Calu3 (cell line): ENCODE data around the gene DHRS7B. TPM values are rescaled to one million over a fixed set of nuclear protein-coding genes. Genes with fewer than 3 reads are reported as not detected.

Experiments used
- Bru-seq: library from RNA; stranded (reverse); fragments of 400-500 nt; gene quantifications from one replicate; lab custom pipeline; 2021; lab: Mats Ljungman, UMichigan
- BruChase-seq, 2 experiments: library from RNA; stranded (reverse); fragments of 400-500 nt; gene quantifications; one replicate each; lab custom pipeline; 2021; lab: Mats Ljungman, UMichigan
- BruUV-seq: library from RNA; stranded (reverse); fragments of 400-500 nt; replicated peaks from 2 replicates; lab custom pipeline; 2021; lab: Mats Ljungman, UMichigan
- CTCF ChIA-PET: fragments of 300-600 bp; sonication (Branson Sonifier 250); formaldehyde crosslinking; loops from one replicate; lab custom pipeline; 2022; ENCODE audit warnings: antibody characterized with exemption; lab: Charles Lee
- DNase-seq: peaks from one replicate; pipeline ENCODE4 v3.0.0; 2022
- H3K27ac Mint-ChIP-seq: one replicate; pipeline ENCODE4 v1.8.0; 2022; ENCODE audit warnings: mixed read lengths; ENCODE audit not compliant: unreplicated experiment
- H3K27me3 Mint-ChIP-seq: one replicate; pipeline ENCODE4 v1.8.0; 2022; ENCODE audit warnings: mixed read lengths; ENCODE audit not compliant: unreplicated experiment
- H3K36me3 Mint-ChIP-seq: one replicate; pipeline ENCODE4 v1.8.0; 2022; ENCODE audit warnings: mild to moderate bottlenecking, moderate library complexity, mixed read lengths; ENCODE audit not compliant: insufficient read depth, unreplicated experiment
- H3K4me1 Mint-ChIP-seq: one replicate; pipeline ENCODE4 v1.8.0; 2022; ENCODE audit warnings: mild to moderate bottlenecking, low read depth, mixed read lengths; ENCODE audit not compliant: unreplicated experiment
- H3K4me3 Mint-ChIP-seq: one replicate; pipeline ENCODE4 v1.8.0; 2022; ENCODE audit warnings: mild to moderate bottlenecking, low read depth, moderate library complexity, mixed read lengths; ENCODE audit not compliant: unreplicated experiment
- H3K9me3 Mint-ChIP-seq: one replicate; pipeline ENCODE4 v1.8.0; 2022; ENCODE audit warnings: low read depth, mixed read lengths; ENCODE audit not compliant: unreplicated experiment
- CTCF ChIP-seq: fragments of 200-600 bp; IDR thresholded peaks from one replicate; pipeline ENCODE4 v1.8.0; 2022; ENCODE audit warnings: antibody characterized with exemption; ENCODE audit not compliant: unreplicated experiment
- intact Hi-C: fragments of 100-400 bp; cut with micrococcal nuclease; formaldehyde crosslinking; loops from one replicate; pipeline ENCODE4 v1.10.0; 2022; ENCODE audit not compliant: unreplicated experiment
- long read RNA-seq: library from polyadenylated mRNA; stranded (forward); transcript quantifications from one replicate; pipeline ENCODE4 v2.0.0, GENCODE V29; 2022
- total RNA-seq: library from RNA; stranded (reverse); gene quantifications from 2 replicates; pipeline ENCODE4 v1.2.3, GENCODE V29; 2022

DHRS7B gene, protein sequence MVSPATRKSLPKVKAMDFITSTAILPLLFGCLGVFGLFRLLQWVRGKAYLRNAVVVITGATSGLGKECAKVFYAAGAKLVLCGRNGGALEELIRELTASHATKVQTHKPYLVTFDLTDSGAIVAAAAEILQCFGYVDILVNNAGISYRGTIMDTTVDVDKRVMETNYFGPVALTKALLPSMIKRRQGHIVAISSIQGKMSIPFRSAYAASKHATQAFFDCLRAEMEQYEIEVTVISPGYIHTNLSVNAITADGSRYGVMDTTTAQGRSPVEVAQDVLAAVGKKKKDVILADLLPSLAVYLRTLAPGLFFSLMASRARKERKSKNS
- total RNA-seq (15.3 and 17.7 TPM in 2 replicates), Bru-seq, nascent RNA (percentile 63 among the genes with signal in this experiment), BruChase-seq, experiment 1, labeled RNA remaining after a 6-hour chase (percentile 62 among the genes with signal in this experiment), BruChase-seq, experiment 2, labeled RNA remaining after a 2-hour chase (percentile 61 among the genes with signal in this experiment)
- long read RNA-seq, transcript DHRS7B-202 (7 exons, 2,175 nt) = major isoform, 36 of 49 reads
- long read RNA-seq, transcript DHRS7B-201 (6 exons, 1,567 nt) = minor isoform, 7 of 49 reads
- long read RNA-seq, partial matches to known transcripts = 0 of 49 reads
- long read RNA-seq, other reads (novel, unspliced or antisense) = 4 of 49 reads

- peaks cover 18% of the 10 kb centered on the region for H3K4me1 Mint-ChIP-seq
- DNase-seq = peak; percentile 94
- H3K27ac Mint-ChIP-seq = peak within 1 kb of the TSS; percentile 98
- CTCF ChIA-PET = no interaction called here
- no peaks in the 10 kb centered on the region for H3K9me3 Mint-ChIP-seq
- H3K27me3 Mint-ChIP-seq = no peaks in the 10 kb centered on the region
- H3K36me3 Mint-ChIP-seq = peaks cover 16% of the 10 kb centered on the region
- intact Hi-C loops = loop anchor here (5.0 to 10.0 kb wide), 3 partner anchors 88 to 388 kb away; partner anchors contain the start of gene TMEM11
- no peak for TF ChIP-seq CTCF
- H3K4me3 Mint-ChIP-seq = peak within 1 kb of the TSS; percentile 93
- BruUV-seq = TSS peak; percentile 83
Observed at GRCh38 chr17:21126645-21127508, at the start of gene DHRS7B. Gene DHRS7B, plus strand, starts transcription at chr17:21126964. Its CDS starts 8 bp downstream, at chr17:21126972.

DNA sequence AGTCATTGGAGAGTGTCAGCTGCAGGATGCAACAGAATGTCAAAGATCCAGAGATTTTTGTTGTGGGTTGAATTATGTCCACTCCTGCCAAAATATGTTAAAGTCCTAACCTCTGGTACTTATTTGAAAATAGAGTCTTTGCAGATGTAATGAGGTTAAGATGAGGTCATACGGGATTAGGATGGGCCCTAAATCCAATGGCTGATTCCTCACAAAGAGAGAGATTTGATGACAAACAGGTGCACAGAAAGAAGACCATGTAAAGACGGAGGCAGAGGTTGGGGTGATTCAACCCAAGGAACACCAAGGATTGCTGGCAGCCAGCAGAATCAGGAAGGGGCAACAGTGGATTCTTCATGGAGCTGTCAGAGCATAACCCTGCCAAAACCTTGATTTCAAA lies 49.5 kb upstream of the DHRS7B start:
- no TSS peak for BruUV-seq
- no peak for DNase-seq
- H3K27ac Mint-ChIP-seq = no peak overlapping the region

DNA sequence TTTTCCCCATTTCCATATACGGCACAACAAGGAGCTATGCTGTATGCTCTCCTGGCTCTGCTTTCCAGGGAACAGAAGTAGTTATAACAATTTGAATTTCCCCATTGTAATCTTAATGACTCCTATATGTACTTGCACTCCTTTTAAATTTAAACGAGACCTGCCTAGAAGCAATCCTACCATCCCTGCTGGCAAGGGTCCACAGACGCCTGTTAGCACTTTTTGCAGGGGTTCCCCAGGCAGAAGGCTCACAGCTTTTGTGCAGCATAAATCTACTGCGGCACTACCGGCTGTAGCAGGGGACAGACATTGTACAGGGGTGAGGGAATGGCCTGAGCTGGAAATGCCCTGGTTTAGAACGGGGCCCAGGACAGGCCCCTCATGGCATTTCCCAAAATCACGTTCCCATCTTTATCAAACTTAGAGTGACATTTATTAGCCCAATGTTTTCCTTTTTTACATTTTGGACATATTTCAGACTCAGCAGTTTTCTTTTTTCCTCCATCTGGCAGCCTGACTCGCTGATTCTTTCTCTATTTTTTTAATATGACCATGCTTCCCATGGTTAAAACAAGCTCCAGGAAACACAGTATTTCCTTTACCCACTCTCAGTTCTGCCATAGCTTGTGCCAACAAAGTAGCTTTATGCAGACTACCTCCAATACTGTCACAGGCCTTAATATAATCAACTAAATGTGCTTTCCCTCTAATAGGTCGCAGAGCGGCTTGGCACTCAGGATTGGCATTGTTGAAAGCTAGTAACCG lies 48.6 kb upstream of the DHRS7B start:
- BruUV-seq = no TSS peak
- H3K27me3 Mint-ChIP-seq = peaks cover 84% of the 10 kb centered on the region
- H3K4me1 Mint-ChIP-seq = no peaks in the 10 kb centered on the region
- CTCF ChIA-PET = no interaction called here
- no peaks in the 10 kb centered on the region for H3K36me3 Mint-ChIP-seq
- intact Hi-C loops = no loop called here
- TF ChIP-seq CTCF = no peak
- no peak overlapping the region for H3K27ac Mint-ChIP-seq
- H3K9me3 Mint-ChIP-seq = peaks cover 3% of the 10 kb centered on the region
- no peak overlapping the region for H3K4me3 Mint-ChIP-seq
- no peak for DNase-seq

More for the DNA sequence above, 49.5 kb upstream of the DHRS7B start:
- CTCF ChIA-PET = no interaction called here
- Mint-ChIP-seq H3K27me3 (peaks cover 84% of the 10 kb centered on the region), H3K36me3 (no peaks in the 10 kb centered on the region), H3K4me3 (no peak overlapping the region), H3K4me1 (no peaks in the 10 kb centered on the region), H3K9me3 (peaks cover 1% of the 10 kb centered on the region)
- no peak for TF ChIP-seq CTCF
- intact Hi-C loops = no loop called here

- CTCF ChIA-PET = no interaction called here
- intact Hi-C loops = no loop called here
- Mint-ChIP-seq H3K27ac (no peak overlapping the region), H3K4me1 (no peaks in the 10 kb centered on the region), H3K9me3 (peaks cover 3% of the 10 kb centered on the region), H3K4me3 (no peak overlapping the region), H3K36me3 (no peaks in the 10 kb centered on the region), H3K27me3 (peaks cover 76% of the 10 kb centered on the region)
- no TSS peak for BruUV-seq
- TF ChIP-seq CTCF = no peak
- no peak for DNase-seq
Observed at GRCh38 chr17:21079196-21079595, 47.6 kb upstream of the DHRS7B start.
